ENCODE measurements around the gene CELA1.

- no peak for TF ChIP-seq CTCF (conservative IDR thresholded peaks at IDR 0.05 in 1 of 2, IDR thresholded peaks at IDR 0.05 in 1 of 2; ENCODE audit: extremely low read depth in 1 of 2, insufficient read depth in 1 of 2, low read depth in 1 of 2, low read length in 2 of 2)
- no peak for TF ChIP-seq EZH2 (IDR thresholded peaks at IDR 0.05; ENCODE audit: borderline replicate concordance, low read length)
Observed at GRCh38 chr12:51360315-51360714, 13.8 kb upstream of the CELA1 start.

All from mammary epithelial cell (primary cell).